ENCODE data around the gene VEPH1. TPM values are rescaled to one million over a fixed set of nuclear protein-coding genes. Genes with fewer than 3 reads are reported as not detected.

The VEPH1 gene
- total and polyA plus RNA-seq, 4 donors: 5.8 to 11.5 (median 8.4) TPM

GRCh38 chr3:157311633-157312375, 191.4 kb downstream of the VEPH1 start:
- peak in 1 of 6 donors; percentile 8 for DNase-seq (ENCODE audit: low read depth in 4 of 6, low spot score in 6 of 6)
- no peak overlapping the region for H3K27ac ChIP-seq (ENCODE audit: low read depth, low read length)
- WGBS (ENCODE audit: insufficient coverage): no CpG with 5 or more reads among the region's 2 CpGs
- no peaks in the 10 kb centered on the region for H3K4me1 ChIP-seq (ENCODE audit: control insufficient read depth, insufficient read depth, low read length)
- H3K9me3 ChIP-seq (ENCODE audit: control insufficient read depth, insufficient read depth, low read length): no peaks in the 10 kb centered on the region
- no peaks in the 10 kb centered on the region for H3K36me3 ChIP-seq (ENCODE audit: control insufficient read depth, insufficient read depth, low read length)
- H3K27me3 ChIP-seq (ENCODE audit: control insufficient read depth, insufficient read depth, low read length): no peaks in the 10 kb centered on the region
- H3K4me3 ChIP-seq (ENCODE audit: low read depth, low read length): no peak overlapping the region

- H3K4me1 ChIP-seq (ENCODE audit: control insufficient read depth, insufficient read depth, low read length): no peaks in the 10 kb centered on the region
- H3K4me3 ChIP-seq (ENCODE audit: low read depth, low read length): no peak overlapping the region
- no CpG with 5 or more reads among the region's 6 CpGs for WGBS (ENCODE audit: insufficient coverage)
- no peak for DNase-seq (ENCODE audit: low read depth in 4 of 6, low spot score in 6 of 6)
- H3K36me3 ChIP-seq (ENCODE audit: control insufficient read depth, insufficient read depth, low read length): no peaks in the 10 kb centered on the region
- H3K9me3 ChIP-seq (ENCODE audit: control insufficient read depth, insufficient read depth, low read length): no peaks in the 10 kb centered on the region
- no peak overlapping the region for H3K27ac ChIP-seq (ENCODE audit: low read depth, low read length)
- H3K27me3 ChIP-seq (ENCODE audit: control insufficient read depth, insufficient read depth, low read length): no peaks in the 10 kb centered on the region
Observed at GRCh38 chr3:157310329-157311052, 192.7 kb downstream of the VEPH1 start.

GRCh38 chr3:157306502-157306901, 196.7 kb downstream of the VEPH1 start:
- no peak for DNase-seq (ENCODE audit: low read depth in 4 of 6, low spot score in 6 of 6)
- Histone ChIP-seq H3K27me3 (ENCODE audit: control insufficient read depth, insufficient read depth, low read length) (no peaks in the 10 kb centered on the region), H3K9me3 (ENCODE audit: control insufficient read depth, insufficient read depth, low read length) (no peaks in the 10 kb centered on the region), H3K4me1 (ENCODE audit: control insufficient read depth, insufficient read depth, low read length) (no peaks in the 10 kb centered on the region), H3K4me3 (ENCODE audit: low read depth, low read length) (no peak overlapping the region), H3K27ac (ENCODE audit: low read depth, low read length) (no peak overlapping the region), H3K36me3 (ENCODE audit: control insufficient read depth, insufficient read depth, low read length) (no peaks in the 10 kb centered on the region)
- no CpG with 5 or more reads among the region's 2 CpGs for WGBS (ENCODE audit: insufficient coverage)

GRCh38 chr3:157305392-157305791, 197.8 kb downstream of the VEPH1 start:
- WGBS (ENCODE audit: insufficient coverage): no CpG with 5 or more reads among the region's 4 CpGs
- H3K27ac ChIP-seq (ENCODE audit: low read depth, low read length): no peak overlapping the region
- H3K36me3 ChIP-seq (ENCODE audit: control insufficient read depth, insufficient read depth, low read length): no peaks in the 10 kb centered on the region
- no peaks in the 10 kb centered on the region for H3K27me3 ChIP-seq (ENCODE audit: control insufficient read depth, insufficient read depth, low read length)
- H3K9me3 ChIP-seq (ENCODE audit: control insufficient read depth, insufficient read depth, low read length): no peaks in the 10 kb centered on the region
- no peak for DNase-seq (ENCODE audit: low read depth in 4 of 6, low spot score in 6 of 6)
- H3K4me3 ChIP-seq (ENCODE audit: low read depth, low read length): no peak overlapping the region
- no peaks in the 10 kb centered on the region for H3K4me1 ChIP-seq (ENCODE audit: control insufficient read depth, insufficient read depth, low read length)

GRCh38 chr3:157301755-157302154, 201.5 kb downstream of the VEPH1 start:
- no peak overlapping the region for H3K27ac ChIP-seq (ENCODE audit: low read depth, low read length)
- 95% methylated on average over 2 of the region's 2 CpGs for WGBS (ENCODE audit: insufficient coverage)
- no peaks in the 10 kb centered on the region for H3K36me3 ChIP-seq (ENCODE audit: control insufficient read depth, insufficient read depth, low read length)
- no peaks in the 10 kb centered on the region for H3K9me3 ChIP-seq (ENCODE audit: control insufficient read depth, insufficient read depth, low read length)
- H3K27me3 ChIP-seq (ENCODE audit: control insufficient read depth, insufficient read depth, low read length): no peaks in the 10 kb centered on the region
- DNase-seq (ENCODE audit: low read depth in 4 of 6, low spot score in 6 of 6): no peak
- H3K4me1 ChIP-seq (ENCODE audit: control insufficient read depth, insufficient read depth, low read length): no peaks in the 10 kb centered on the region
- H3K4me3 ChIP-seq (ENCODE audit: low read depth, low read length): no peak overlapping the region

- no peaks in the 10 kb centered on the region for H3K4me1 ChIP-seq (ENCODE audit: control insufficient read depth, insufficient read depth, low read length)
- no peaks in the 10 kb centered on the region for H3K27me3 ChIP-seq (ENCODE audit: control insufficient read depth, insufficient read depth, low read length)
- 93% methylated on average over 6 of the region's 9 CpGs for WGBS (ENCODE audit: insufficient coverage)
- no peak overlapping the region for H3K27ac ChIP-seq (ENCODE audit: low read depth, low read length)
- no peak overlapping the region for H3K4me3 ChIP-seq (ENCODE audit: low read depth, low read length)
- no peak for DNase-seq (ENCODE audit: low read depth in 4 of 6, low spot score in 6 of 6)
- H3K9me3 ChIP-seq (ENCODE audit: control insufficient read depth, insufficient read depth, low read length): no peaks in the 10 kb centered on the region
- H3K36me3 ChIP-seq (ENCODE audit: control insufficient read depth, insufficient read depth, low read length): no peaks in the 10 kb centered on the region
Observed at GRCh38 chr3:157300981-157301663, 202.1 kb downstream of the VEPH1 start.

- Histone ChIP-seq H3K4me1 (ENCODE audit: control insufficient read depth, insufficient read depth, low read length) (no peaks in the 10 kb centered on the region), H3K4me3 (ENCODE audit: low read depth, low read length) (no peak overlapping the region), H3K9me3 (ENCODE audit: control insufficient read depth, insufficient read depth, low read length) (no peaks in the 10 kb centered on the region), H3K27me3 (ENCODE audit: control insufficient read depth, insufficient read depth, low read length) (no peaks in the 10 kb centered on the region), H3K27ac (ENCODE audit: low read depth, low read length) (no peak overlapping the region), H3K36me3 (ENCODE audit: control insufficient read depth, insufficient read depth, low read length) (no peaks in the 10 kb centered on the region)
- DNase-seq (ENCODE audit: low read depth in 4 of 6, low spot score in 6 of 6): no peak
- WGBS (ENCODE audit: insufficient coverage): no CpG with 5 or more reads among the region's 2 CpGs
Observed at GRCh38 chr3:157300094-157300493, 203.1 kb downstream of the VEPH1 start.

GRCh38 chr3:157297328-157297915, 205.8 kb downstream of the VEPH1 start:
- peak in 2 of 6 donors; percentile 49 to 54 for DNase-seq (ENCODE audit: low read depth in 4 of 6, low spot score in 6 of 6)
- H3K4me3 ChIP-seq (ENCODE audit: low read depth, low read length): no peak overlapping the region
- no peaks in the 10 kb centered on the region for H3K4me1 ChIP-seq (ENCODE audit: control insufficient read depth, insufficient read depth, low read length)
- H3K27me3 ChIP-seq (ENCODE audit: control insufficient read depth, insufficient read depth, low read length): no peaks in the 10 kb centered on the region
- no peaks in the 10 kb centered on the region for H3K9me3 ChIP-seq (ENCODE audit: control insufficient read depth, insufficient read depth, low read length)
- WGBS (ENCODE audit: insufficient coverage): 67% methylated on average over 6 of the region's 6 CpGs
- H3K27ac ChIP-seq (ENCODE audit: low read depth, low read length): no peak overlapping the region
- no peaks in the 10 kb centered on the region for H3K36me3 ChIP-seq (ENCODE audit: control insufficient read depth, insufficient read depth, low read length)

GRCh38 chr3:157294953-157295352, 208.3 kb downstream of the VEPH1 start:
- Histone ChIP-seq H3K4me3 (ENCODE audit: low read depth, low read length) (no peak overlapping the region), H3K4me1 (ENCODE audit: control insufficient read depth, insufficient read depth, low read length) (no peaks in the 10 kb centered on the region), H3K9me3 (ENCODE audit: control insufficient read depth, insufficient read depth, low read length) (no peaks in the 10 kb centered on the region), H3K27ac (ENCODE audit: low read depth, low read length) (no peak overlapping the region), H3K36me3 (ENCODE audit: control insufficient read depth, insufficient read depth, low read length) (no peaks in the 10 kb centered on the region), H3K27me3 (ENCODE audit: control insufficient read depth, insufficient read depth, low read length) (no peaks in the 10 kb centered on the region)
- no peak for DNase-seq (ENCODE audit: low read depth in 4 of 6, low spot score in 6 of 6)
